ENCODE measurements around the gene MCM3AP.

GRCh38 chr21:46226146-46226545 is 59.3 kb downstream of the MCM3AP start:
- TF ChIP-seq CTCF (IDR thresholded peaks at IDR 0.05; ENCODE audit: poor library complexity) (no peak), EZH2phosphoT487 (IDR thresholded peaks at IDR 0.05; ENCODE audit: low read depth, severe bottlenecking, unreplicated experiment) (no peak), EZH2 (IDR thresholded peaks at IDR 0.05; ENCODE audit: borderline replicate concordance) (no peak)

Measured in hepatocyte (in vitro differentiated cells).